Putamen (tissue), 1 donor: ENCODE measurements around the gene C19orf25.

Source experiments
- DNase-seq: peaks from one replicate; pipeline ENCODE4 v3.0.0-alpha.2; 2016; ENCODE audit warnings: low spot score

Gene C19orf25

DNA sequence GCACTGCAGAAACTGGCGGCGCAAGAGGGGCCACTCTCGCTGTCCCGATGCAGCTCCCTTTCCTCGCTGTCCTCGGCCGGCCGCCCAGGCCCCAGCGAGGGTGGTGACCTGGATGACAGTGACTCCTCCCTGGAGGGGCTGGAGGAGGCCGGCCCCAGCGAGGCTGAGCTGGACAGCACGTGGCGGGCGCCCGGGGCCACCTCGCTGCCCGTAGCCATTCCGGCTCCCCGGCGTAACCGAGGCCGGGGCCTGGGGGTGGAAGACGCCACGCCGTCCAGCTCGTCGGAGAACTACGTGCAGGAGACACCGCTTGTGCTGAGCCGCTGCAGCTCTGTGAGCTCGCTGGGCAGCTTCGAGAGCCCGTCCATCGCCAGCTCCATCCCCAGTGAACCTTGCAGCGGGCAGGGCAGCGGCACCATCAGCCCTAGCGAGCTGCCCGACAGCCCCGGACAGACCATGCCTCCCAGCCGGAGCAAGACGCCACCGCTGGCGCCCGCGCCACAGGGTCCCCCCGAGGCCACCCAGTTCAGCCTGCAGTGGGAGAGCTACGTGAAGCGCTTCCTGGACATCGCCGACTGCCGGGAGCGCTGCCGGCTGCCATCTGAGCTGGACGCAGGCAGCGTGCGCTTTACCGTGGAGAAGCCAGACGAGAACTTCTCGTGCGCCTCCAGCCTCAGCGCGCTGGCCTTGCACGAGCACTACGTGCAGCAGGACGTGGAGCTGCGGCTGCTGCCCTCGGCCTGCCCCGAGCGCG lies 12.4 kb downstream of the C19orf25 start:
- DNase-seq: no peak

DNA sequence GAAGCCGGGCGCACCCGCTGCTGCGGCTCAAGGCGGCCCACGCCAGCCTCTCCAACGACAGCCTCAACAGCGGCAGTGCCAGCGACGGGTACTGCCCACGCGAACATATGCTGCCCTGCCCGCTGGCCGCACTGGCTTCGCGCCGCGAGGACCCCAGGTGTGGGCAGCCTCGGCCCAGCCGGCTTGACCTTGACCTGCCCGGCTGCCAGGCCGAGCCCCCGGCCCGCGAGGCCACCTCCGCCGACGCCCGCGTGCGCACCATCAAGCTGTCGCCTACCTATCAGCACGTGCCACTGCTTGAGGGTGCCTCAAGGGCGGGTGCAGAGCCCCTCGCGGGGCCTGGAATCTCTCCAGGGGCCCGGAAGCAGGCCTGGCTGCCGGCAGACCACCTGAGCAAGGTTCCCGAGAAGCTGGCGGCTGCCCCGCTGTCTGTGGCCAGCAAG lies 13.0 kb downstream of the C19orf25 start:
- no peak for DNase-seq

DNA sequence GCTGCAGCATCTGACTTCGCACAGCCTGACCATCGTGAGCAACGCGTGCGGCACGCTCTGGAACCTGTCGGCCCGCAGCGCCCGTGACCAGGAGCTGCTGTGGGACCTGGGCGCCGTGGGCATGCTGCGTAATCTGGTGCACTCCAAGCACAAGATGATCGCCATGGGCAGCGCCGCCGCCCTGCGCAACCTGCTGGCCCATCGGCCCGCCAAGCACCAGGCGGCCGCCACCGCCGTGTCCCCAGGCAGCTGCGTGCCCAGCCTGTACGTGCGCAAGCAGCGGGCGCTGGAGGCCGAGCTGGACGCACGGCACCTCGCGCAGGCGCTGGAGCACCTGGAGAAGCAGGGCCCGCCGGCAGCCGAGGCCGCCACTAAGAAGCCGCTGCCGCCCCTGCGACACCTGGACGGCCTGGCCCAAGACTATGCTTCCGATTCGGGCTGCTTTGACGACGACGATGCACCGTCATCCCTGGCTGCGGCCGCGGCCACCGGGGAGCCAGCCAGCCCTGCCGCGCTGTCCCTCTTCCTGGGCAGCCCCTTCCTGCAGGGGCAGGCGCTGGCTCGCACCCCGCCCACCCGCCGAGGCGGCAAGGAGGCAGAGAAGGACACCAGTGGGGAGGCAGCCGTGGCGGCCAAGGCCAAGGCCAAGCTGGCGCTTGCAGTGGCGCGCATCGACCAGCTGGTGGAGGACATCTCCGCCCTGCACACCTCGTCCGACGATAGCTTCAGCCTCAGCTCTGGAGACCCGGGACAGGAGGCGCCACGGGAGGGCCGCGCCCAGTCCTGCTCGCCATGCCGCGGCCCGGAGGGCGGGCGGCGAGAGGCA lies 13.6 kb downstream of the C19orf25 start:
- no peak for DNase-seq

DNA sequence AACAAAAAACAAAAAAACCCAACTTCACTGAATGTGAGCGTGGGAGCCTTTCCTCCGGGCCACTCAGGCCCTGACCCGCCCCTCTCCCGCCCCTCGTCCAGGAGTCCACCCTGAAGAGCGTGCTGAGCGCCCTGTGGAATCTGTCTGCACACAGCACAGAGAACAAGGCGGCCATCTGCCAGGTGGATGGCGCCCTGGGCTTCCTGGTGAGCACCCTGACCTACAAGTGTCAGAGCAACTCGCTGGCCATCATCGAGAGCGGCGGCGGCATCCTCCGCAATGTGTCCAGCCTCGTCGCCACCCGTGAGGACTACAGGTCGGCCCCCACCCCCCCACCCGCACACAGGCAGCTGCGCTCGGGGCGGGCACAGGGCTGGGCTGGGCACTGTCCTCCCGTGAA lies 17.2 kb downstream of the C19orf25 start:
- DNase-seq: no peak

DNA sequence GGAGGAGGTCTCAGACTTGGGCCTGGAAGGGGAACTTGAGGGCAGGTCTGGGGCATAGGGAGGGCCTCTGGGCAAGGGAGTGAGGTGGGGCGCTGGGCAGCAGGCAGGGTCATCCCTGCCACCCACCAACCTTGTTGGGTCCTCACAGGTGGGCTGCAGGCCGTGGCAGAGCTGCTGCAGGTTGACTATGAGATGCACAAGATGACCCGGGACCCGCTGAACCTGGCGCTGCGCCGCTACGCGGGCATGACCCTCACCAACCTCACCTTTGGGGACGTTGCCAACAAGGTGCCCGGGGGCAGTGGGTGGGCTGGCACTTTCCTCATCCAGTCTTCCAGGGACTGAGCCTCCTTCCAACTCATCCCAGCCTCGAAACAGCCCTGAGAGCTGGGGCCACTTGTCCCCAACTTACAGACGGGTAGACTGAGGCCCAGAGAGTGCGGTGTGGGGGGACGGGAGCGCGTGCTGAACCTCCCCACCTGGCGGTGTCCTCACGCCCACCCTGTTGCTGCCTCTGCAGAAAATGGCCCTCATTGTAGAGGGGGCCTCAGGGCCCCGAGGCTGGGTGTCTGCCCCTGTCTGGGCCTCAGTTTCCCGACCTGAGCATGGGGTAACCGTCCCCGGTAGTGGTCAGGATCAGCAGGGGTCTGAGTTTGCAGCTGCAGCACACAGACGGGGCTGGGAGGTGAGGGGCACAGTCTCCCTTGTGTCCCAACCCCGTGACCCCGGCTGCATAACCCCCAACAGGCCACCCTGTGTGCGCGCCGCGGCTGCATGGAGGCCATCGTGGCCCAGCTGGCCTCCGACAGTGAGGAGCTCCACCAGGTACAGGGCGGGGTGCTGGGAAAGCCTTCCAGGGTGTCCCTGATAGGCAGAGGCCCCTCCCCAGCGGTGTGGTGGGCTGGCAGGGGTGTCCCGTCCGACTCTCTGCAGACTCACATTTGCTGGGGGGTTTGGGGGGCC lies 18.7 kb downstream of the C19orf25 start:
- DNase-seq: no peak

DNA sequence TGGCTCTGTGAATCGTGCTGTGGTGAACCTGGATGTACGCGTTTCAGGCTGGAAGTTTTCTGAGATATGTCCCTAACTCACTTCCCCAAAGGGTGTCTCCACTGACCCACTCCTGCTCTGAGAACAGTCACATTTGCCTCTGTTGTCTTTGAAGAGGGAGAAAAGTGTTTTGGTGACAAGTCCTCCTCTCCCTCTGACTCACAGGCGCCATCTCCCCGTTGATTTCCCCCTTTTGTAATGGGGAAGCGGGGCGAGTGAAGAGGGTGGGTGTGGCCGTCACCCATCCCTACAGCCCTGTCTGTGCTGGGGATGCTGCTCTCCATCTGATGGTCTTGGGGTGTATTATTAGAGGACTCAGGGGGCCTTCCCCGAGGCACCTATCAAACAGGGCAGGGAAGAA lies 19.5 kb downstream of the C19orf25 start:
- no peak for DNase-seq

DNA sequence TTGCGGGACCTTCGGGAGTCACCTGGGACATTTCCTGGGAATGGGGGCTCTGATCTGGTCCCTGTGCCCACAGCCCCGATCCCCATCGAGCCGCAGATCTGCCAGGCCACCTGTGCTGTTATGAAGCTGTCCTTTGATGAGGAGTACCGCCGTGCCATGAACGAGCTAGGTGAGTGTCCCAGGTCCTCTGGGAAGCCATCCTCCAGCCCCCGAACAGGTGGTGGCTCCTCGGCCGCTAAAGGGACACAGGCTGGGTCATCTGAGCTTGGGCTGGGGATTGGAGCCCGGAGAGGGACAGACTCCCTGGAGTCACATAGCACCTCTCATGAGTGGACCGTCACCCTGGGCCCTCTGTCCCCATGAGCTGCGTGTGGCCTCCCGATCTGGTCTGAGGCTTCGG lies 21.1 kb downstream of the C19orf25 start:
- DNase-seq: no peak

DNA sequence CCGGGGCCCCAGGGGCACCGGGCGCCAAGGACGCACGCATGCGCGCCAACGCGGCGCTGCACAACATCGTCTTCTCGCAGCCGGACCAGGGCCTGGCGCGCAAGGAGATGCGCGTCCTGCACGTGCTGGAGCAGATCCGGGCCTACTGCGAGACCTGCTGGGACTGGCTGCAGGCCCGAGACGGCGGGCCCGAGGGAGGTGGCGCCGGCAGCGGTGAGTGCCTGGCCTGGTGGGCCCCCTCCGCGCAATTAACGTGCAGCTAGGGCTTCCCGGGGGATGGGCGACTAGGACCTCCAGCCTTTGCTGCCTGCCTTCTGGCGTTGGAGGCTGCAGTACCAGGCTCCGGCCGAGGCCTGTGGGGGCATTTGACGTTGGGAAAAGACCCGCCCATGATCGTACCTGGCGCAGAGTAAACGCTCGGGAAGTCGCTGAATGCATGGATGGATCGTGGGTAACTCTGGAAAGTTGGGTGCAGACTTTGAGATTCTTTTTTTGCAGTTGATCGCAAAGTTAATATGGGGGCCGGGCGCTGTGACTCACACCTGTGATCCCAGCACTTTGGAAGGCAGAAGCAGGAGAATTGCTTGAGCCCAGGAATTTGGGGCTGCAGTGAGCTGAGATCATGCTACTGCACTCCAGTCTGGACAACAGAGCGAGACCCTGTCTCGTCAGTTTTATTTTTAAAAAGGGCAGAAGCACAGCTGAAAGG lies 21.8 kb downstream of the C19orf25 start:
- no peak for DNase-seq

DNA sequence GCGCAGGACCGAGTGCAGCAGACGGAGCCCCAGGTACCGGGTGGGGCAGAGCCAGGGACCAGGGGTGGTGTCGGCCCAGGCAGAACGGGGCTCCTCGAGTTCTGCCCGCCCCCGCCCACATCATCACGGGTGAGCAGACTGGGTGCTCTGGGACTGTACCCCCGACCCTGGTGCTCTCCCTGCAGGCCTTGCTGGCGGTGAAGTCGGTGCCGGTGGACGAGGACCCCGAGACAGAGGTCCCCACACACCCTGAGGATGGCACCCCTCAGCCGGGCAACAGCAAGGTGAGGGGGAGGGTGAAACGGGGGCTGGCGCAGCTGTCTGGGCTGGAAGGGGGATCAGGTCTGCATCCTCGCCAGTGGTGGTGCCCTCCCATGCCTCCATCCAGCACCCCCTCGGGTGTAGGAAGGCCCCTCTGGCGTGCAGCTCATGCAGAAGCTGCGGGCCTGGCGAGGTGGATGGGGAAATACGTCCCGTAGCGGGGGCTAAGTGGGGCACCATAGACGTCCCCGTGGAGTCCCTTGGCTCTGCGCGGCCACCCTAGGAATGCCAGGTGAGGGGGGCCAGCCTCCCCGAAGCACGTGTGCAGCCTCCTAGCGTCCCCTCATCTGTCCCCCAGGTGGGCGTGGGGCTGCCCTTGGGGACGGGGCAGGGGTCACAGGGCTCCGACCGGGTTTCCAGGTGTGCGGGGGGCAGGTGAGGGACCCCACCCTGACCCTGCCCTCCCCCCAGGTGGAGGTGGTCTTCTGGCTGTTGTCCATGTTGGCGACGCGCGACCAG lies 22.7 kb downstream of the C19orf25 start:
- DNase-seq: no peak

DNA sequence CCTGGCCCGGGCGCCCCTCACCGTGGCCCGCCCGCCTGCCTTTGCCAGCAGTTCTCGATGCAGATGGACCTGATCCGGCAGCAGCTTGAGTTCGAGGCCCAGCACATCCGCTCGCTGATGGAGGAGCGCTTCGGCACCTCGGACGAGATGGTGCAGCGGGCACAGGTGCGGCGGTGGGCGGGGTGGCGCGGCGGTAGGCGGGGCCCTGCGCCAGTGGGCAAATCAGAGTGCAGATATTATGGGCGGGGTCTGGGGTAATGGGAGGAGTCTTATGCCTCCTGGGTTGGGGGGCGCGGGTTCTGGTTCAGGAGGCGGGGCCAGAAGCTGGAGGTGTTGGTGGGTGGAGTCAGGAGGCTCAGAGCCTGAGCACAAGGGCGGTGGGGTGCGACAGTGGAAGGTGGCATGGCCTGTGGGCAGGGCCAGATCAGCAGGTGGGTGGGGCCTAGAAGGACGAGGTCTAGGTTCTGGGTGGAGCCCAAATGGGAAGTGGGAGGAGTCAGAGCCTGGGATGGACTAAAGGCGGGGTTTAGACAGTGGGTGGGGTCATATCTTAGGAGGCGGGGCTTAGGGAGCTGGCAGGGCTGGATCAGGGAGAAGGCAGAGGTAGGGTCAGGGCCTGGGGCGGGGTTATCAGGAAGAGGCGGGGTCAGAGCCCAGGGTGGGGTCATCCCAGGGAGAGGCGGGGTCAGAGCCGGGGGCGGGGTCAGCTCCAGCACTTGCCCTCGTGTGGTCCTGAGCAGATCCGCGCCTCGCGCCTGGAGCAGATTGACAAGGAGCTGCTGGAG lies 23.5 kb downstream of the C19orf25 start:
- DNase-seq: peak; percentile 67

DNA sequence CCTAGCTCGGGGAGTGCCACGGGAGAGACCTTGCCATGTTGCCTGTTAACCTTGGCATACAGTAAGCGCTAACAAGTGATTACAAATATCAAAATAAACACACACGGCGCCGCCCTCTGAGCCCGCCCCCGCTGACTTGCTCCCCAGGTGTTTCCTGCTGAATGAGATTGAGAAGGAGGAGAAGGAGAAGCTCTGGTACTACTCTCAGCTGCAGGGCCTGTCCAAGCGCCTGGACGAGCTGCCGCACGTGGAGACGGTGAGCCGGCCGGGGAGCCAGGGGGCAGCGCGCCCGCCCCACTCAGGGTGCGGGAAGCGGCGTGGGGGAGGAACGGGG lies 24.0 kb downstream of the C19orf25 start:
- DNase-seq: no peak

DNA sequence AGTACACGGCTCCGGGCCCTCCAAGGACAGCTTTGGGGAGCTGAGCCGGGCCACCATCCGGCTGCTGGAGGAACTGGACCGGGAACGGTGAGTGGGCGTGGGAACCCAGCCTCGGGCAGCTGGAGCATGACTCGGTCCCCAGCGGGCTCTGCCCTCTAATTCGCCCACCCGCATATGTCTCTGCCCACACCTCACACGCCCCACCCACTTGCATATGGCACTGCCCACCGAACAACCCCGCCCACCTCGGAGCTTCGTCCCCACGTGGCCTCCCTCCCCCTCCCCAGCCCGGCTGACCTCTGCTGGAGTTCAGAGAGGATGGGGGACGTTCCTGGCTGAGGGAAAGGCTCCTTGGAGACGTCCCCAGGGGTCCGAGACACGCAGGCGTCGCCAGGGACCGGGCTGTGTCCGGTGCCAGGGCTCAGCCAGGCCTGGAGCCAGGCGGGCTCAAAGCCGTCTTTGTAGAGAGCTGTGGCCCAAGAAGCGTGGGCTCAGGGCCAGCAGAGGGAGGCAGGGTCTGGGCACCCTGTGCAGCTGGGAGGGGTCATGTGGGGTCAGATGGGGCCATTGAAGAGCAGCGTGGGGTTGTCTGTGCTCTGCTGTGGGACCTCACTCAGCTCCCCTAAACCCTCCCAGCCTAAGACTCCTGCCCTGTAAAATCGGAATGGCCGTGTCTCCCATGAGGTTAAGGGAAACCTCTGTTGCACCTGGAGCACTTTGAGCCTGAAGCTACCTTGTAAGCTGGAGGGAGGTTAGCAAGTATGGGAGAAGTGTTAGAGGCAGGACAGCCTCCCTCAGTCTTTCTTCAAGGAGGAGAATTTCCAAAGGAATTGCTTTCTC lies 25.3 kb downstream of the C19orf25 start:
- DNase-seq: peak; percentile 97

DNA sequence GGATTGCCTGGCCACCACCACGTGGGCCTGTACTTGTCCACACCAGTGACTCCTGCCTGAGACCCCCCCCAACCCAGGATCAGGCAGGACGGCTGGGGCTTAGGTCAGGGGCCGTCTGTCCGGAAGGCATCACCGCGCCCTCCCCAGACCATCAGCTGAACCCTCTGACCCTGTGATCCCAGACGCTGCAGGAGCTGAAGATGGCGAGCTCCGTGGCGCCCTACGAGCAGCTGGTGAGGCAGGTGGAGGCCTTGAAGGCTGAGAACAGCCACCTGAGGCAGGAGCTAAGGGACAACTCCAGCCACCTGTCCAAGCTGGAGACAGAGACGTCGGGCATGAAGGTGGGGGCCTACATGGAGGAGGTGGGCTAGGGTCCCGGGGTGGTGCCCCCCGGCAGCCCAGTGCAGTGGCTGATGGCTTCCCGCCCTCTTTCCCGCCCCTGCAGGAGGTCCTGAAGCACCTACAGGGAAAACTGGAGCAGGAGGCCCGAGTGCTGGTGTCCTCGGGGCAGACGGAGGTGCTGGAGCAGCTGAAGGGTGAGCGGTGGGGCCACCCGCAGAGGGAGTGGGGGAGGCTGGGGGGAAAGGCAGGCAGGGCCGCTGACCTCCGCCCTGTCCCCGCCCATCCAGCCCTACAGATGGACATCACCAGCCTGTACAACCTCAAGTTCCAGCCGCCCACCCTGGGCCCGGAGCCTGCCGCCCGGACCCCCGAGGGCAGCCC lies 26.1 kb downstream of the C19orf25 start:
- DNase-seq: no peak

DNA sequence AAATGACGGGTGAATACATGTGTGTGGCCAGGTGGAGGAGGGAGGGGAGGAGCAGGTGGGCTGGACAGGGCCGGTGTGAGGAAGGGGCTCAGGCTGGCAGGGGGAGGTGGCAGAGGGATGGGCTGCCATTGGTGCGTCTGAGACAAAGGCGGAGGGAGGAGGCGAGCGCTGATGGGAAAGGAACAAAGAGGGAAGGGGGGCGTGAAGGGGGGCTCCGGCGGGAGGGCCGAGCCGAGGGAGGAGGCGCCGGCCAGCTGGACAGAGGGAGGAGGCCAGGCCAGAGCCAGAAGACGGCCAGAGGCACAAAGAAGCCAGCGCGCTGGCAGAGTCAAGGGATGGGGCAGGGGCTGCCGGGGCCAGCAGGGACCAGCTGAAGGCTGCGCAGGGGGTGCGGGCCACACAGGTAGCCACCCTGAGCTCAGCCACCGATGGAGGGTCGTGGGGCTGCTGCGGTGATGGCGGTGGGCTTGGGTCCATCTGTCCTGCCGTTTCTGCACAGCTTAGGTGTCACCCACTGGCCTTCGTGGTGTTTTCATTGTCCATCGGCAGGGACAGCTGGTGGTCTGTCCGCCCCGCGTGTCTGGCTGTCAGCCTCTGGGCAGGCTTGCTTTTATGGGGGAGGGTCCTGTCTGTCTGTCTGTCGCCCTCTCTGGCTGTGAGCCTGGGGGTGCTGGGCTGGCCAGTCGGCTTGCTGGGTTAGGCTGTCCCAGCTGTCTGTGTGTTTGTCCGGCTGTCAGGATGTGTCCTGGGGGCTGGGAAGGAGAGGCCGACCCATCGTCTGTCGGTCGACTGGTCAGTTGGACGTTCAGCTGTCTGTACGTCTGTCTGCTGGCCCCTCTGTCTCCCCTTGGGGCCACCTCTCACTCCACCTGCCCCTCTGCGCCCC lies 26.9 kb downstream of the C19orf25 start:
- DNase-seq: peak; percentile 82

DNA sequence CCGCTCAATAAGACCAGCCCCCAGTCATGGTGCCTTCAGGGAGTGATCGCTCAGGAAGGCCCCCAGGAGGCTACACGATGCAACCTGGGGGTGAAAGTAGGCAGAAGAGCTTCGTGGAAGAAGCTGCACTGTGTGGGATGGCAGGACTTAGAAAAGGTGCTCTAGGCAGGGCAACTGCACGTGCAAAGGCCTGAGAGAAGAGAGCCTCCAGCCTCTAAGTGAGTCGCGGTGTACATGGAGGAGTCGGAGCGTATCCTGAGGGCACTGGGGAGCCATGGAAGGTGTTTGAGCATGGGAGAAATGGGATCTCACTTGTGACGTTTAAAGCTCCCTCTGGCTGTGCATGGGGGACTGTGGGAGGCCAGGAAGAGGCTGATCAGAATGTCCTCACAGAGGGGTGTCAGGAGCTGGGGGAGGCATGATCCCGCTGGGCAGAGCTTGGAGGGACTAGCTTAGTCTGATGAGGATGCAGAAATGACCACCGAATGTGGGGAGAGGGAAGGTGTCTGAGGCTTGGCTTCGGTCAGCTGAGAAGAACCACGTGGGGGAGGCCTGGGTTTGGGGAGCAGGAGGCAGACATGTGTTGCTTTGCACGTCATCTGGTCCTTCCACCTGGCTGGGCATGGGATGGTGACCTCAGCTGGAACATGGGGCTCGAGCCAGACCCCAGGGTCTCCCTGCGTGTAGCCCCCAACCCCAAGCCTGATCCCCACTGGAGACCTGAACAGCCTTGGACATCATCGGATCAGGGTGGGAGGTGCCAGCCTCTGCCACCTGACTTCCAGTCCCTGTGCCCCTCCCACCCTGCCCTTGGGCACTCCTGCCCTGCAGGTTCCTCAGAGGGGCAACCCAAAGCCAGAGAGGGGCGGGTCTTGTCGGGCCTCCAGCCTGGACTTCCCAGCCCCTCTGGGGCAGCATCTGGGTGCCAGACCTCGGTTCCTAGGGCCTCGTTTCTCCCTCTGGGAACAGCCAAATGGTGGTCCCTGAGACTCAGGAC lies 28.0 kb downstream of the C19orf25 start:
- DNase-seq: peak; percentile 39
